Stimulated activated CD4-positive, alpha-beta T cell treated with anti-CD3 and anti-CD28 coated beads, TNF-alpha, amount 100 ng/mL, for 1 hour (primary cell): ENCODE results near the gene SLC17A4.

Source experiments
- DNase-seq, 3 donors: peaks; one replicate each; pipeline ENCODE4 v3.0.0-alpha.2; 2020; ENCODE audit warnings: low read depth in 3 of 3, low spot score in 1 of 3

The SLC17A4 gene

DNA sequence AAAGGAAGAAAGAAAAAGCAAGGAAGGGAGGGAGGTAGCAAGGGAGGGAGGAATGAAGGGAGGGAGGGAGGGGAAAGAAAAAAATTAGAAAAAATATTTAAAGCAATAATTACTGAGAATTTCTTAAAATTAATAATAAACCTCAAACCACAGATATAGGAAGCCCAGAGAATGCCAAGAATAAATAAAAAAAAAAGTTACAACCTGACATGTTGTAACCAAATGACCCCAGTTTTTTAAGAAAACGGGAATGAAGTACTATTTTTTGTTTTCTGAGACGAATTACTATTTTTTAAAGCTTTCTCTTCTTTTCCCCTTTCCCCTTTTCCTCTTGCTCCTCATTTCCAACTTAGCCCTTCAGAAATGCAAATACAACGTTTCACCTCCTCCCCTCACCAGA is 60.7 kb downstream of the SLC17A4 start:
- no peak for DNase-seq

DNA sequence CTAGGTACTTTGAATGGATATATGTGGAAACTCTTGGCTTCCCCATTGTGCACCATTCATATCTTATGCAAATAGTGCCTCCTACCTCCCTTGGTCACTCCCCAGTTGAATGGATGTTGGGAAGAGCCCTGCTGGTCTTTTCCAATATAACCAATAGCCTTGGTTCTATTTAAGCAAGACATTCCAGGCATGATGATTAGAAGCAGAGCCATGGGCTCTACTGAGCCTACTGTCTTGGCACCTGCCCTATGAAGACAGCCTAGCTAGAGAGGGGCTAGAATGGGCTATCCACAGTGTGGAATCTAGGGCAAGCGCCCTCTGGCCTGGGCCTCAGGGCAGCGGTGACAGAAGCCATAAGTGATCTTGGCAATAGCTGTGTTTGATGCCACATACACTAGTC is 61.7 kb downstream of the SLC17A4 start:
- no peak for DNase-seq

DNA sequence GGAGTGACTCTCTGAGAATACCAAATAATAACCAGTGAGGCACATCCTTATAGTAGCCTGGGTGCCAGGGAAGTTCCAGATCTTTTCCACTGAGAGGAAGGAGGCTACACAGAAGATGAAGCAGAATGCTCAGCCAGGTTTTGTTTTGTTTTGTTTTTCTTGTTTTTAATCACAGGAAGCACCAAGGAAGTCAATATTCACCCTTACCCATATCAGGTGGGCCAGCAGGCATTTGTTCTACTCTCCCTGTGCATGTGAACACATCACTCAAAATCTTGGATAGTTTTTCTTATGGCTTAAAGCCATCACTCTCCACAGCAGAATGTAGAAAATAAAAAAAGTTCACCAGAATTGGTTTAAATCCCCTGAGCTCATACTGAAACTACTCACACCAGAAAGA is 66.8 kb downstream of the SLC17A4 start:
- DNase-seq, result no peak

DNA sequence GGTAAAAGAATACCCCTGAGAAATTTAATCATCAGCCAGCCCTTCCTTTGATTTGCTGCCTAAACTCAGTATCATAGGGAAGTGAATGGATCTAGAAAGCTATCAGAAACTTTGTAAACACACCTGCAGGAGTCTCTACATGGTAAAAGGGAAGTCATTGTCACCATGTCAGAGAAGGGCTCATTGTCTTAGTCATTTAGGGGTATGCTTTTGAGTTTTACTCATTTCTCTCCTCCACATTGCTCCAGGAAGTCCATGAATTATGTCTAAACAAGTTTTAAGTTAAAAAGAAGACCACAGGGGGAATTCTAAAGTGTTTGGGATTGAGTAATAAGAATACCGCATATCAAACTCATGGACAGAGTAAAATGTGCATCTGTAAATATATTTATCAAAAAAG is 74.8 kb downstream of the SLC17A4 start:
- DNase-seq, result no peak

DNA sequence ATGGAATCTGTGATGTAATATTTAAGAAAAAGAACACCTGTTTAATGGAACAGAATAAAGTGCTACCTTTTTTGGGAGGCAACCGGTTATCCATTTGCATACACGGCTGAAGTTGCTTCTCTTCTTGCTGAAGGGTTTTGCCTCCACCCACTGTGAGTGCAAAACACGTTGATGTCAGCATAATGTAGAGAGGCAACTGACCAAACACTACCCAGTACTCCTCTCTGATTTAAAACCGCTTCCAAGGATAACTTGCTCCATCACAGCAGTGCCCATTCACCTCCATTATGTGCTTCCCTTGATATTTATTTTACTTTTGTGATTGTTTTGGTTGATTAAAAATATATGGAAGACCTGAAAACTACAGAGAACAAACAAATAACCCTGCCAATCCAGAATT is 75.9 kb downstream of the SLC17A4 start:
- no peak for DNase-seq
